AG04450 (cell line): ENCODE data around the gene CIP2A. TPM values are rescaled to one million over a fixed set of nuclear protein-coding genes. Genes with fewer than 3 reads are reported as not detected.

Experiments used
- CTCF ChIA-PET: fragments of 300-600, 350-600 bp; formaldehyde crosslinking; extraction: SDS; loops from one replicate; lab custom pipeline; 2022; ENCODE audit warnings: antibody characterized with exemption, inconsistent platforms; lab: Charles Lee
- POLR2A ChIA-PET: fragments of 350-600 bp; formaldehyde crosslinking; extraction: SDS; loops from one replicate; lab custom pipeline; 2021; ENCODE audit warnings: antibody characterized with exemption, inconsistent platforms; lab: Yijun Ruan, JAX
- DNase-seq: peaks from one replicate; pipeline ENCODE4 v3.0.0-alpha.2; 2011; ENCODE audit warnings: low read depth, low spot score
- H3K27ac ChIP-seq: one replicate; pipeline ENCODE4 v1.5.1; 2012; ENCODE audit warnings: low read depth, low read length, control low read depth
- H3K27me3 ChIP-seq: one replicate; pipeline ENCODE4 v1.6.0; 2012; ENCODE audit warnings: low read length; ENCODE audit not compliant: control insufficient read depth, insufficient read depth
- H3K4me3 ChIP-seq: 2 replicates; pipeline ENCODE4 v1.5.1; 2011; ENCODE audit warnings: mild to moderate bottlenecking, low read depth, low read length, control low read depth
- H3K9me3 ChIP-seq: 2 replicates; pipeline ENCODE4 v1.5.1; 2012; ENCODE audit warnings: low read length; ENCODE audit not compliant: control insufficient read depth, insufficient read depth
- CTCF ChIP-seq: IDR thresholded peaks from 2 replicates; pipeline ENCODE4 v1.5.1; 2011; ENCODE audit warnings: low read depth, low read length, control low read depth, inconsistent platforms
- polyA plus RNA-seq: library from polyadenylated mRNA; depleted of rRNA; stranded (reverse); fragments of >200 nt; gene quantifications from 2 replicates; pipeline ENCODE4 v1.2.3, GENCODE V29; 2011

CIP2A gene
- polyA plus RNA-seq, 1 experiment = 6.2 TPM

- no peak overlapping the region for H3K27ac ChIP-seq
- no peak for DNase-seq
- TF ChIP-seq CTCF = no peak
- H3K27me3 ChIP-seq = no peaks in the 10 kb centered on the region
- POLR2A ChIA-PET = no interaction called here
- H3K9me3 ChIP-seq = no peaks in the 10 kb centered on the region
- no peak overlapping the region for H3K4me3 ChIP-seq
- CTCF ChIA-PET = no interaction called here
Measured at GRCh38 chr3:108548304-108548703, 40.9 kb downstream of the CIP2A start.

GRCh38 chr3:108546692-108547091 lies 42.5 kb downstream of the CIP2A start:
- H3K9me3 ChIP-seq = no peaks in the 10 kb centered on the region
- H3K27ac ChIP-seq = no peak overlapping the region
- ChIA-PET CTCF (interaction anchor here (0.5 to 1.9 kb wide), 5 partner anchors 8 to 1021 kb away, joined by 3 to 8 read pairs (median 3); no protein-coding TSS in a partner anchor), POLR2A (no interaction called here)
- TF ChIP-seq CTCF = no peak
- H3K4me3 ChIP-seq = no peak overlapping the region
- no peak for DNase-seq
- no peaks in the 10 kb centered on the region for H3K27me3 ChIP-seq

- H3K9me3 ChIP-seq = no peaks in the 10 kb centered on the region
- no peak for DNase-seq
- TF ChIP-seq CTCF = no peak
- H3K27ac ChIP-seq = no peak overlapping the region
- H3K4me3 ChIP-seq = no peak overlapping the region
- H3K27me3 ChIP-seq = no peaks in the 10 kb centered on the region
- POLR2A ChIA-PET = no interaction called here
- CTCF ChIA-PET = interaction anchor here (0.5 to 1.9 kb wide), 6 partner anchors 8 to 1020 kb away, joined by 3 to 8 read pairs (median 3); no protein-coding TSS in a partner anchor
Measured at GRCh38 chr3:108546247-108546646, 43.0 kb downstream of the CIP2A start.

- no peak for DNase-seq
- Histone ChIP-seq H3K27ac (no peak overlapping the region), H3K27me3 (no peaks in the 10 kb centered on the region), H3K9me3 (no peaks in the 10 kb centered on the region), H3K4me3 (no peak overlapping the region)
- ChIA-PET CTCF (interaction anchor here (0.6 to 2.4 kb wide), 2 partner anchors 15 to 377 kb away, joined by 3 to 16 read pairs; no protein-coding TSS in a partner anchor), POLR2A (no interaction called here)
- no peak for TF ChIP-seq CTCF
Measured at GRCh38 chr3:108538083-108538482, 51.2 kb downstream of the CIP2A start.

GRCh38 chr3:108528459-108529252 lies 60.6 kb downstream of the CIP2A start:
- Histone ChIP-seq H3K4me3 (no peak overlapping the region), H3K9me3 (no peaks in the 10 kb centered on the region), H3K27ac (no peak overlapping the region), H3K27me3 (no peaks in the 10 kb centered on the region)
- ChIA-PET CTCF (no interaction called here), POLR2A (no interaction called here)
- no peak for TF ChIP-seq CTCF
- no peak for DNase-seq
